Uterus (tissue), 4 donors: Measurements from ENCODE around the gene STX10. TPM values are rescaled to one million over a fixed set of nuclear protein-coding genes. Genes with fewer than 3 reads are reported as not detected.

Source experiments
- DNase-seq, 2 donors: peaks; one replicate each; pipeline ENCODE4 v3.0.0-alpha.2; 2019 to 2020
- H3K27ac ChIP-seq, 2 donors: fragments of 200-600 bp; sonication (generic); 1 replicate in 1 of 2; 2 replicates in 1 of 2; pipeline ENCODE4 v1.5.1; 2016 to 2018
- H3K27me3 ChIP-seq, 2 donors: fragments of 200-600 bp; sonication (generic); one replicate each; pipeline ENCODE4 v1.5.1; 2018 to 2019; ENCODE audit warnings: control low read depth in 1 of 2
- H3K36me3 ChIP-seq, 2 donors: fragments of 200-600 bp; sonication (generic); one replicate each; pipeline ENCODE4 v1.5.1; 2019; ENCODE audit warnings: control low read depth in 1 of 2
- H3K4me1 ChIP-seq, 2 donors: fragments of 200-600 bp; sonication (generic); one replicate each; pipeline ENCODE4 v1.5.1; 2018 to 2019; ENCODE audit warnings: control low read depth in 1 of 2
- H3K4me3 ChIP-seq, 2 donors: fragments of 200-600 bp; sonication (generic); 1 replicate in 1 of 2; 2 replicates in 1 of 2; pipeline ENCODE4 v1.5.1; 2018 to 2019; ENCODE audit warnings: mild to moderate bottlenecking in 1 of 2
- H3K9me3 ChIP-seq, 2 donors: fragments of 200-600 bp; sonication (generic); one replicate each; pipeline ENCODE4 v1.5.1; 2019; ENCODE audit warnings: control low read depth in 1 of 2
- POLR2A ChIP-seq, 2 donors: fragments of 450-650 bp; IDR thresholded peaks; one replicate each; pipeline ENCODE4 v1.6.1; 2016; ENCODE audit warnings: antibody characterized with exemption in 2 of 2, mild to moderate bottlenecking in 1 of 2, moderate library complexity in 1 of 2
- intact Hi-C: fragments of 100-400 bp; cut with DNase I; formaldehyde crosslinking; loops from one replicate; pipeline ENCODE4 v1.15.1; 2023; ENCODE audit warnings: low total_unique reads
- total RNA-seq, 4 donors: library from RNA; depleted of rRNA in 3 of 4; stranded (reverse); fragments of >200 nt in 3 of 4; gene quantifications; one replicate each; pipeline versions ENCODE4 v1.1.0 to v1.2.4, GENCODE V29; 2014 to 2023
- TF ChIP-seq, protein P1 (sequence below), 4 experiments: fragments of 200-600 bp in 2 of 4; fragments of 450-650 bp in 2 of 4; sonication (generic) in 2 of 4; IDR thresholded peaks; one replicate each; pipeline ENCODE4 v1.5.1; 2016 to 2019; ENCODE audit warnings: antibody characterized with exemption in 4 of 4, mild to moderate bottlenecking in 2 of 4, moderate library complexity in 1 of 4
- donor health status: DM: yes; HTN: yes; CAD: no.

Gene STX10
- total RNA-seq, 4 donors from 2014 or later, result 42.2 to 72.1 (median 44.8) TPM

GRCh38 chr19:13139633-13140311 is 10.4 kb downstream of the STX10 start:
- Histone ChIP-seq H3K27ac (no peak overlapping the region), H3K4me3 (no peak overlapping the region), H3K36me3 (no peaks in the 10 kb centered on the region), H3K27me3 (no peaks in the 10 kb centered on the region), H3K4me1 (no peaks in the 10 kb centered on the region), H3K9me3 (no peaks in the 10 kb centered on the region)
- no peak for DNase-seq
- intact Hi-C loops, result no loop called here
- TF ChIP-seq, protein P1, sequence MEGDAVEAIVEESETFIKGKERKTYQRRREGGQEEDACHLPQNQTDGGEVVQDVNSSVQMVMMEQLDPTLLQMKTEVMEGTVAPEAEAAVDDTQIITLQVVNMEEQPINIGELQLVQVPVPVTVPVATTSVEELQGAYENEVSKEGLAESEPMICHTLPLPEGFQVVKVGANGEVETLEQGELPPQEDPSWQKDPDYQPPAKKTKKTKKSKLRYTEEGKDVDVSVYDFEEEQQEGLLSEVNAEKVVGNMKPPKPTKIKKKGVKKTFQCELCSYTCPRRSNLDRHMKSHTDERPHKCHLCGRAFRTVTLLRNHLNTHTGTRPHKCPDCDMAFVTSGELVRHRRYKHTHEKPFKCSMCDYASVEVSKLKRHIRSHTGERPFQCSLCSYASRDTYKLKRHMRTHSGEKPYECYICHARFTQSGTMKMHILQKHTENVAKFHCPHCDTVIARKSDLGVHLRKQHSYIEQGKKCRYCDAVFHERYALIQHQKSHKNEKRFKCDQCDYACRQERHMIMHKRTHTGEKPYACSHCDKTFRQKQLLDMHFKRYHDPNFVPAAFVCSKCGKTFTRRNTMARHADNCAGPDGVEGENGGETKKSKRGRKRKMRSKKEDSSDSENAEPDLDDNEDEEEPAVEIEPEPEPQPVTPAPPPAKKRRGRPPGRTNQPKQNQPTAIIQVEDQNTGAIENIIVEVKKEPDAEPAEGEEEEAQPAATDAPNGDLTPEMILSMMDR (IDR thresholded peaks at IDR 0.05), result no peak
- no peak for TF ChIP-seq POLR2A (IDR thresholded peaks at IDR 0.05)

- Histone ChIP-seq H3K27me3 (no peaks in the 10 kb centered on the region), H3K4me1 (no peaks in the 10 kb centered on the region), H3K36me3 (no peaks in the 10 kb centered on the region), H3K4me3 (no peak overlapping the region), H3K9me3 (no peaks in the 10 kb centered on the region), H3K27ac (no peak overlapping the region)
- intact Hi-C loops, result no loop called here
- TF ChIP-seq, protein P1 (IDR thresholded peaks at IDR 0.05), result no peak
- TF ChIP-seq POLR2A (IDR thresholded peaks at IDR 0.05), result no peak
- no peak for DNase-seq
These were observed 11.3 kb downstream of the STX10 start for GRCh38 chr19:13138916-13139198.

- Histone ChIP-seq H3K27ac (no peak overlapping the region), H3K4me3 (no peak overlapping the region), H3K27me3 (no peaks in the 10 kb centered on the region), H3K9me3 (no peaks in the 10 kb centered on the region), H3K4me1 (no peaks in the 10 kb centered on the region), H3K36me3 (no peaks in the 10 kb centered on the region)
- intact Hi-C loops, result no loop called here
- no peak for DNase-seq
- no peak for TF ChIP-seq POLR2A (IDR thresholded peaks at IDR 0.05)
- TF ChIP-seq, protein P1 (IDR thresholded peaks at IDR 0.05), result no peak
These were observed 11.8 kb downstream of the STX10 start for GRCh38 chr19:13138171-13138915.

- intact Hi-C loops, result no loop called here
- no peaks in the 10 kb centered on the region for H3K4me1 ChIP-seq
- H3K36me3 ChIP-seq, result no peaks in the 10 kb centered on the region
- TF ChIP-seq, protein P1 (IDR thresholded peaks at IDR 0.05), result no peak
- no peak for TF ChIP-seq POLR2A (IDR thresholded peaks at IDR 0.05)
- H3K27me3 ChIP-seq, result no peaks in the 10 kb centered on the region
- H3K9me3 ChIP-seq, result no peaks in the 10 kb centered on the region
- no peak overlapping the region for H3K27ac ChIP-seq
- H3K4me3 ChIP-seq, result no peak overlapping the region
- no peak for DNase-seq
These were observed 12.8 kb downstream of the STX10 start for GRCh38 chr19:13137290-13137794.
